Adipose tissue (tissue), 3 donors: ENCODE results near the gene RFX2. TPM values are rescaled to one million over a fixed set of nuclear protein-coding genes. Genes with fewer than 3 reads are reported as not detected.
"Not testable (repeated sequence)": the region's sequence is repeated elsewhere in the genome, so short reads cannot be mapped to it uniquely, and the experiment has no call there.

ENCODE experiments used
- H3K27ac ChIP-seq: one replicate; pipeline ENCODE4 v1.5.1; 2013; ENCODE audit warnings: low read depth, low read length
- WGBS, 3 donors: extraction: QIAGEN DNeasy Blood & Tissue Kit; methylation state at CpG; one replicate each; pipeline ENCODE4 v1.1.7; 2013; 5-methylcytosine and 5-hydroxymethylcytosine counted together
- polyA plus RNA-seq, 3 donors: library from polyadenylated mRNA; stranded (reverse); fragments of 200-250 nt; gene quantifications; one replicate each; pipeline ENCODE4 v1.2.3, GENCODE V29; 2013
- donor health status: healthy with polysubstance abuse.
- donor health status: Bipolar disorder and iron deficiency.
- donor health status: healthy.

RFX2 gene
- polyA plus RNA-seq, 3 donors: 1.6 to 21.5 (median 3.7) TPM

DNA sequence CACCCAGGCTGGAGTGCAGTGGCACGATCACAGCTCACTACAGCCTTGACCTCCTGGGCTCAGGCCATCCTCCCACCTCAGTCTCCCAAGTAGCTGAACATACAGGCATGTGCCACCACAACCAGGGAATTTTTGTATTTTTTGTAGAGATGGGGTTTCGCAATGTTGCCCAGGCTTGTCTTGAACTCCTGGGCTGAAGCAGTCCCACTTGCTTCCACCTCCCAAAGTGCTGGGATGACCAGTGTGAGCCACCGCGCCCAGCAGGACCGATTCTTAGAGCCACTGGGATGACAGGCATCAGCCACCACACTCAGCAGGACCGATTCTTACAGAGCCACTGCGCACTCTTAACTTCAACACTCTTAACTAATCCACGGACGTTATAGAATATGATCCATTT lies 77.5 kb downstream of the RFX2 start:
- H3K27ac ChIP-seq: no peak overlapping the region
- 90 to 96% (median 96%) methylated on average over 9 of the region's 9 CpGs for WGBS, 3 donors

DNA sequence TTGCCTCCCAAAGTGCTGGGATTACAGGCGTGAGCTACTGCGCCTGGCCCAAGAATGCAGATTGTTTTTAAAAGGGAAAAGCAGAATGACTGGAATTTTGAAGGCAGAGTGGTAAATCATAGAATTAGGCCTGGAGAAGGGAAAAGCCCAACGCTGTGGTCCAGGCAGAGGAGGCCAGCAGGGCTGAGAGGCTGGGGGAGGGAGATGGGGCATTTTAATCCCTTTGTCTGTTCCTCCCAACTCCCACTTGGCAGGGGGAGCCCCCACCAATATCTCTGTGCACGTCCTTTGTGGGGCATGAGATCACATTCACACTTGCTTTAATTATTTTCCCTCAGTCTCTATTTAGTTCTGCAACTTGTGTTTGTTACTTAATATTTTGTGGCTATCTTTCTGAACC lies 77.9 kb downstream of the RFX2 start:
- no peak overlapping the region for H3K27ac ChIP-seq
- 80 to 92% (median 86%) methylated on average over 4 of the region's 4 CpGs for WGBS, 3 donors

DNA sequence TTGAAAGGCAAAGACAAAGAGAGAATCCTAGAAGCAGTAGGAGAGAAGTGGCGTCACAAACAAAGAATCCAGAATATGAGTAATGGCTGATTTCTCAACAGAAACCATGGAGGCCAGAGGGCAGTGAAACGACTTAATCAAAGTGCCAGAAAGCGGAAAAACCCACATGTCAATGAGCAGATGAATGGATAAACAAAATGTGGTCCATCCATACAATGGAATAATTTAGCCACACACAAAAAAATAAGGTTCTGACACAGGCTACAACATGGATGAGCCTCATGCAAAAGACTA lies 80.1 kb downstream of the RFX2 start:
- whole genome bisulfite sequencing, 3 donors: 71 to 82% (median 72%) methylated on average over 3 of the region's 3 CpGs
- no peak overlapping the region for H3K27ac ChIP-seq

DNA sequence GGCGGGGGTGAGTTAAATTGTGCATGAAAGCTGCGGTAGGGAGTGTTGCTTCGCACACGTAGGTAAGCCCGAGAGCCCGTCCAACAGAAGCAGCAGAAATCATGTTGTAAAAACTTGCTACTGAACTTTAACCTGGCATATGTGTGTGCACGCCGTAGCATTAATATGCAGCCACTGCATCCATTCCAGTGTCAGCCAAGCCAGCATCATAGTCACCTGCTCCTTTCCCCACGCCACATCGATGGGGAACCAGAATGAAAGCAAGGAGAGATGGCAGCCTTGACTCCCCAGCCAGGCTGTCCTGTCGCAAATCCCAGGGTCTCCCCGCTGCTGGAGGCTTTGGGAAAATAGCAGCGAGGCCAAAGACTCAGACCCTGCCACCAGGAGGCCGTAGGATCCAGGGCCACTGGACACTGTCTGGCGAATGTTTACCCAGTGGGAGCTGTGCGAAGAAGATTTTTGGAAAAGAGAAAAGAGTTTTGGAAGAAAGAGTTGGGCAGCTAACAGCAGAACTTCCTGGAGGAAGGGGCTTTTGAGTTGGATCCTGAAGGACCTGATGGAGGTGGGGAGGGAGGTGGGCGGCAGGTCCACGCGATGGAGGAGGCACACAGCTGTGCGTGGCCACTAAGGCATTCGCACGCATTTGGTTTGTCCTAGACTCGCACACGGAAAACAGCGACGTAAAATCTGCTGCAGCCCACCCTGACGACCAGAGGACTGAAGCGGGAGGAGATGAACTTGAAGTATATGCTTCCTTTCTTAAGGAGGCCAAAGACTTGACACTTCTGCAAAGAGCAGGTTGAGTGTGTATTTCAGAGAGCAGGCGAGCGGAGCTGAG lies 83.7 kb downstream of the RFX2 start:
- 71 to 96% (median 96%) methylated on average over 30 of the region's 30 CpGs for WGBS, 3 donors

DNA sequence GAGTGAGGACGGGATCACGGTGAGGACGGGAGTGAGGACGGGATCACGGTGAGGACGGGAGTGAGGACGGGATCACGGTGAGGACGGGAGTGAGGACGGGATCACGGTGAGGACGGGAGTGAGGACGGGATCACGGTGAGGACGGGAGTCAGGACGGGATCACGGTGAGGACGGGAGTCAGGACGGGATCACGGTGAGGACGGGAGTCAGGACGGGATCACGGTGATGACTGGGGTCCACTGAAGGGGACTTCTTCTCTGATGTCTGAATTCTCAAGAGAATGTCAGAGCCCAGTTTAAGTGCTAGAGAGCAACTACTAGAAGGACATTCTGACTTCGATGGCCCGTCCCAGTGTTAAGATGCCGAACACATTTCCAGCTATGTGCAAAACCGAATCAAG lies 85.5 kb downstream of the RFX2 start:
- 95 to 98% (median 96%) methylated on average over 22 to 25 of the region's 27 CpGs for WGBS, 3 donors
- not testable (repeated sequence) for H3K27ac ChIP-seq

More for the DNA sequence above, 83.7 kb downstream of the RFX2 start:
- H3K27ac ChIP-seq: no peak overlapping the region

DNA sequence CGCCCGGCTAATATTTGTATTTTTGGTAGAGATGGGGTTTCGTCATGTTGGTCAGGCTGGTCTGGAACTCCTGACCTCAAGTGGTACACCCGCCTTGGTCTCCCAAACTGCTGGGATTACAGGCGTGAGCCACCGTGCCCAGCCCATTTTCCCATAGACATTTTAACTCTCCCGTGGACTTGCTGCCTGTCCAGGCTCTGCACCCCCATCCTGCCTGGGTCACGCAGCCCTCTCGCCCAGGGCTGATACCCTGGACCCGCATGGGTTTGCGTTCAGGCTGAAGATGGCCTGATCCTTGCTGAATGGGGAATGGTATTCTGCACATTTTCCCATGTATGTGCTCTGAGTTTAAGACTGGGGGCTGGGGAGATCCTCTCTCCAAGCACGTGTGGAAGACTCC lies 86.4 kb downstream of the RFX2 start:
- no peak overlapping the region for H3K27ac ChIP-seq

DNA sequence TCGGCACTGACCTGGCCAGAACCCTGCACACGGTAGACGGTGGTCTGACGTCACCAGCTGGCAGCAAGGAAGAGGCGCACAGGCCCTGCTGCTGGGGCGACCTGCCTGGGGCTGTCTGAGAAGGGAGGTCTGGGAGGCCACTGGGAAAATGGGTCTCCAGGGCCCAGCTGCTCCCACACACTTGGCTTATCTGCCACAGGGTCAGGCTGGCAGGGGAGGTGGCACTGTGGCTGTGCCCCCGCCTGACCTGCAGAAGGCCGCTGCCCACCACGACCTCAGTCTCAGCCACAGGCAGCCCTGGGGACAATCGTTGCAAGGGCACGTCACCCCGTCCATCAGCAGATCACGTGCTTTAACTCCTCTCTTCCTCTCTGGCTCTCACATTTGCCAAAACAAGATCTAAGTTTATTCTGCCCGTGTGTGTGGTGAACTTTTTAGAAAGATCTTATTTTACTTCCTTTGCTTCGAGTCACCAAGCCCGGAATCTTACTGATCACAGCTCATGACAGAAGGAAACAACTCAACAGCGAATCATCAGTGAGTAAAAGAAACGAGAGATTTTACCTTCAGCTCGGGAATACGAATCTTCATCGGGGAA lies 87.1 kb downstream of the RFX2 start:
- H3K27ac ChIP-seq: no peak overlapping the region
- WGBS, 3 donors: 72 to 77% (median 77%) methylated on average over 21 of the region's 21 CpGs

More for the DNA sequence above, 86.4 kb downstream of the RFX2 start:
- 88 to 96% (median 90%) methylated on average over 12 of the region's 12 CpGs for WGBS, 3 donors

DNA sequence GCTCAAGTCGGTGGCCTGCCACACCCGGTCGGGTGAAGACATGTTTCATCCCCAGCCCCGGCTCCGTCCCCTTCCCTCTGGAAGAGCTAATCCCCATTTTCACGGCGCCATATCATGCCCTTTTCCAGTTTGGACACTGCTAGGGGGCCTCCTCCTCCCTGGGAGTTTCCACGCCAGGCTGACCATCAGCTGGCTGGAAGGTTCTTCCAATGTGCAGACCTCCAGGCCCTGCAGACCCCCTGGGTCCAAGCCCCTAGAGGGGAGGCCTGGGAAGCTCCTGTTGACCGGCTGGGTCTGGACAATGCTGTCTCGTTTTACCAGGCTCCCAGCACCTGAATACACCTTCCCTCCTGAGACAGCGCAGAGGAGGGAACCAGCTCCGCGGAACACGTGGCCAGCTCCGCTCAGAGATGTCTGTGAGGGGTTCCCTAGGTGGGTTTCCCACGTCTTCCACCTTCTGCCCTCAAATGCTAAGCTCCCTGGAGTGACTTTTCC lies 87.7 kb downstream of the RFX2 start:
- no peak overlapping the region for H3K27ac ChIP-seq
- WGBS, 3 donors: 68 to 72% (median 71%) methylated on average over 16 of the region's 16 CpGs

DNA sequence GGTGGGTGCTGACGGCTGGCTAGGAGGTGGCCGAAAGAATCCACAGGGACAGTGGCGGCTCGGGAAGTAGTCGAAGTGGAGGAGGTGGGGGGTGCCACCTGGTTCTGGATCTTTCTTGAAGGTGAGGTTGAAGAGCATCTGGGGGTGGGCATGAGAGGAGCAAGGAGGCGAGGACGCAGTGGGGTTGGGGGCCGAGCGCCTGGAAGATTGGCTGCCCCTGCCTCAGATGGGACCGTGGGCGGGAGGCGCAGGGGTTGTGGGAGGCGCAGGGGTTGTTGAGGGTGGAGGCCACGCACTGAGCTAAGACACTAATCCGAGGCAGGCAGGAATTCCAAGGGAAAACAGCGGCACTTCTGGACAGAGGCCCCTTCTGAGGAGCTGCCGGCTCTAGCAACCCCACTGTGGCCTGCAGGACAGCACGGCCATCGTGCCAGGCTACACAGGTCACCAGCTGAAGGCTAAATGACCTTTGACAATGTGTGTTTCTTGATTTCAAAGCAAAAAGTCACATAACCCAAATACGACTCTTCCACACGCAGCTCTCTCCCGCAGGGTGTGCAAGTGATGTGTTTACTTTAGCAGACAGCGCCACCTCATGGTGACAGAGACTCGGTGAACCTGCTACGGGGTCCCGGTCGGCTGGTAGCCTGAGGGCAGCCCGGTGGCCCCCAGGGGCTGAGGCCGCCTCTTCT lies 88.3 kb downstream of the RFX2 start:
- 44 to 57% (median 53%) methylated on average over 27 to 29 of the region's 29 CpGs for WGBS, 3 donors
- H3K27ac ChIP-seq: no peak overlapping the region

DNA sequence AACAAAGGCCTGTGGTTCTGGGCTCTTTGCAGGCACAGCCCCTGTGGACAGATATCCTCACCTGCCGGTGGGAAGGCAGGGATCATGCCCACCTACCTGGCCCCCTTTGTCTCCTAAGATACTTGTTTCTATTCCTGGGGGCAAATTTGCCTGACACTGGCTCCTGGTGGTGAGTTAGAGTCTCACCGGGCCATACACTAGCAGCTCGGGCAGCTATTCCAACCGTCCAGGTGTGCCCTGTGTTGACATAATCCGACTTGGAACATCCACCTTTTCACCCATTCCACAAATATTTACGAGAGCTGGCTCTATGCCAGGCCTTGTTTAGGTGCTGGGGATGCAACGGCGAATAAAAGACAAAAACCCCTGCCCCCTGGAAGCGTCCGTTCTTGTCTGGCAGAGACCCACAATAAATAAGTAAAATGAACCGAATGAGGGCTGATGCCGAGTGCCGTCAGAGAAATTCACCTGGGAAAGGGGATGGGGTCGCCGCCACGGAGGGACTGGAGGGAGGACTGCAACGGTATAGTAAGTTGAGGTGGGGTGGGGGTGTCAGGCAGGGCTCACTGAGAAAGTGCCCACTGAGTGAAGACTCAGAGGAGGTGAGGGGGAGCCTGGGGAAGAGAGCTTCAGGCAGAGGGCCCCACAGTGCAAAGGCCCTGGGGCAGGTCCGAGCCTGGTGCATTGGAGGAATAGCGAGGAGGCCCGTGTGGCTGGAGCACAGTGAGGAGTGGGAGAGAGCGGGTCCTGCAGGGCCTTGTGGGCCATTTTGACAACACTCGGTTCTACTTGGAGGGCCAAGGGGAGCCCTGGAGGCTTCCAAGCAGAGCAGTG lies 89.1 kb downstream of the RFX2 start:
- 55 to 91% (median 88%) methylated on average over 22 of the region's 22 CpGs for WGBS, 3 donors
- no peak overlapping the region for H3K27ac ChIP-seq

DNA sequence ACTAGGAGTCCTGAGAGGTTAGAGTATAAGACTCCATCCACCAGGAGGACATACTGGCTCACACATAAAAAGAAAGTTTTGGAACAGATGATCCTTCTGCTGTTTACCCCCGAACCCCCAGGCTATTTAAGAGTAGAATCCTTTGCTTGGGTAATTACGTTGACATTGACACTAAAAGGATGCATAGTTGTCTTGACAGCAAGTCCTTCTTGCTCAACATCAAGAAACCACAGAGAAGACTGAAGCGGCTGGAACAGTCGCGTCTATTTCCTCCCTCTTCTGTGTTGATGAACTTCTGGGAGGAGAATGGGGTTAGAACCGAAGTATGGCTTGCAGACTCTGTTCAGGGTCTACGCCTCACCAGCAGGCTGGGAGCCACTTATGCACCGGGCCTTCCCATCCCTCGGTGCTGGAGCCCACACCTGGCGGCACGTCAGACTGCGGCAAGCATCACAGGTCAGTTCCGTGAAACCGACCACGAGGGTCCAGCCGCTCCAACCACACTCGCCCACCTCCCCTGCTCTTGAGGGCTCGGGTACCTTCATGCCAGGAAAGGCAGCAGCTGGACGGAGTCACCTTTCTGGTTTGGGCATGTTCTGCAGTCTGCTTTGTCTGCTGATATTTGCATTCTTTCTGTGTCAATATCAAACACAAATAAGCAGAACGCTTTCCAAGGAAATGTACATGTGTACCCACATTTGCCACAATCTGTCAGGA lies 90.0 kb downstream of the RFX2 start:
- WGBS, 3 donors: 49 to 78% (median 75%) methylated on average over 20 of the region's 20 CpGs
- H3K27ac ChIP-seq: no peak overlapping the region

DNA sequence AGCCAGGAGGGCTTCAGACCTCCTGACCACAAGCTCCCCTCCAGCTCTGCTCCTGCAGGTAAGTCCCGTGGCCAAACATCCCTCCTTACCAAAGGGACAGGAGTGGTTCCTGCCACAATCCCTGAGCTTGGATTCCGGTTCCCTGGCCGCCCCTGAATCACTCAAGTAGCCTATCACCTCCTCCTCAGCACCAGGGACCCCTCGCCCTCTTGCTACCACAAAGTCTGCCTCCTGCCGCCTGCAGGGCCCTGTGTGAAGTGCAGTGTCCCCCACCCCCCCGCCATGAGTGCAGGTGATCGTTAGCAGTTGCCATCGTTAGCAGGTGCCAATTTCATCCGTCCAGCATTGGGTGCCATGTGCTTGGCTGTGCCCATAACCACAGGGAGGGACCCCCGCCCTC lies 91.5 kb downstream of the RFX2 start:
- no peak overlapping the region for H3K27ac ChIP-seq
- WGBS, 3 donors: 84 to 89% (median 88%) methylated on average over 9 to 10 of the region's 10 CpGs

DNA sequence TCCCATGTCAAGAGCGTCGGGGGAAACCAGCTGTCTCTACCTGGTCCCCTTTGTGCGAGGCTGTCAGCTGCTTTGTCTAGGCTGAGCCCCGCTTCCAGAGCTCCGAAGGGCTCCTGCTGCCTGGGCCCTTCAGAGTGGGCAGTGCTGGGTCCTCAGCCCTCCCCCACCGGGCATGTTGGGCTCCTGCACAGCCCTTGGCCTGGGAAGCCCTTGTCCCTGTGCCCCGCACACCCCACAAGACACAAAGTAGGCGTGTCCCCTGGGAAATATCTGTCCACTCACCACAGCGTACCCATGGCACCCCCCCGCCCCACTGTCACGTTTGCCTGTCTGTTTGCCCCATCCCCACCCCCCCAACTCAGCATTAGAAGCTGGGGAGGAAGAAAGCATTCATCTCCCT lies 92.7 kb downstream of the RFX2 start:
- 89 to 93% (median 92%) methylated on average over 11 of the region's 11 CpGs for WGBS, 3 donors

DNA sequence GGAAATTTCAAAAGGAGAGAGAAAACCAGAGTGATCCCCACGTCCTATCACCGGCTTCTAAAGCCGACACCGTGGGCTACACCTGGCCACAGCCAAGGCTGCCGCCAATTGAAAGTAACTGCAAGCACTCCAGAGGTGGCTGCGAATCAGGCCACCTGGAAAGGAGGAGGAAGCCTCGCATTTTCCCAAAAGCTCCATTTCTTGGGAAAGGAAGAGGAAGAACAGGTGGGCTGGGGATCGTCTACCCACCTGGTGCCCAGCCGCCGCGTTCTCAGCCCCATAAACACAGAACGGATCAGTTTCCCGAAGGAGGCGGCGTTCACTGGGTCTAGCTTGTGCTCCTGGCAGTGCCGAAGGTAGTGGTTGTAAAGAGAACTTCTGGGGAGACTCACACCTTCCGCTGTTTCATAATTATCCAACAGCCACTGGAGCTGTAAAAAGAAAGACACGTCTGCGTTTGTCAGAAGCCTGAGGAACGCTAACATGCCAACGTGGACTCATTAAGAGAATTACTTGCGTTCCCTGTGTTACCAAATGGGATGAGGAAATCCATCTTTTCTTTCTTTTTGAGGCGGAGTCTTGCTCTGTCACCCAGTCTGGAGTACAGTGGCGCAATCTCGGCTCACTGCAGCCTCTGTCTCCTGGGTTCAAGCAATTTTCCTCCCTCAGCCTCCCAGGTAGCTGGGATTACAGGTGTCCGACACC lies 94.3 kb downstream of the RFX2 start:
- no peak overlapping the region for H3K27ac ChIP-seq
- 88 to 92% (median 92%) methylated on average over 25 to 26 of the region's 26 CpGs for WGBS, 3 donors

More for the DNA sequence above, 92.7 kb downstream of the RFX2 start:
- no peak overlapping the region for H3K27ac ChIP-seq

DNA sequence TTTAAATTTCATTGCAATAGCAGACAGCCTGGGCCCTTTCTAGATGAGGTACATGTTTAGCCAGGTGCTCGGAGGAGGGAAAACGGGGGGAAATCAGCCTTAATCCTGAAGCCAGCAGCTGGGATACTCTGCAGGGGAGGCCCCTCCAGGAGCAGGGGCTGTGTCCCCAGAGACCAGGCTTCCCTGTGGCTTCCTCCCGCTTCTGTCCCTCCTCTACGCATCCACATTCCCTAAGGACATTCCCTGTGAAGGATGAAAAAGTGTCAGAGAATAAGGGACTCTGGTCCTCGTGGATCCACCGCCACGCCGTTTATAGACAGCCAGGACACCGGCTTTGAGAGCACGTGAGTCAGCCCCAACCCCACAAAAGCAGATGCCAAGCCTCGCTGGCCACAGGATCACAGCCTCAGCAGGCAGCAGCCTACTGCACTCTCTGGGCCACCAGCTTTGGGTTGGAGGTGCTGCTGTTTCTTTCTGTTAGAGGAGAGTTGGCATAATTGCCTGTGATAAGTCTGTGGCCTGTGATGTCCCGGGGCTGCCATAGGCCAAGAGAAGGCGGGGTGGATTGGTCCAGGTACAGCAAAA lies 95.7 kb downstream of the RFX2 start:
- WGBS, 3 donors: 85 to 93% (median 89%) methylated on average over 13 of the region's 13 CpGs
- no peak overlapping the region for H3K27ac ChIP-seq

DNA sequence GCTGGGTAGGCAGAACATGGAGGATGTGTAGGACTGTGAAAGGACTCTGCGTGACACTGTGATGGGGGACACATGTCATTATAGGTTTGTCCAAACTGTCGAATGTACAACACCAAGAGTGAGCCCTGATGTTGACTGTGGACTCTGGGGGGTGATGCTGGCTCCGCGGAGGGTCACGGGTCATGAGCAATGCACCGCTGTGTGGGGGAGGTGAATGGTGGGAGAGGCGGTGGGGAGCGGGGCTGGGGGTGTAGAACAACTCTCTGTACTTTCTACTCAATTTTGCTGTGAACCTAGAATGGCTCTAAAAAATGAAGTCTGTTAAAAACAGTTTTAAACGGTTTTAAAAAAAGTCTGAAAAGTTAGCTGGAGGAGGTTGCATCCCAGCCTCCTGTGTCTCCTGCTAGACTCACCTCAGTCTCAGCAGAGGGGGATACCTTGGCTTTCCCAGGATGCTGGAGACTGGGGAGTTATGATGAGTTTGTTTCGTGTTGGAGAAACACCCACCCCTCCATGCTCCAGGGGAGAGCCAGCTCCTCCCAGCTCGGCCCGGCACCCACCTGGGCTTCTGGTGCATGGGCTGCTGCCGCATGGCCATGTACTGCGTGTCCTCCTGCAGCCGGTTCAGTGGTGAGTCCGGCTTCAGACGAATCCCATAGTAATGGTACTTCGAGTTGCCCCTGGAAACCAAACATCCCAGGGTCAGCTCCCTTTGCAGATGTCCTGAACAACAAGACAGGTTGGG lies 97.7 kb downstream of the RFX2 start:
- 84 to 93% (median 89%) methylated on average over 18 of the region's 18 CpGs for WGBS, 3 donors
- no peak overlapping the region for H3K27ac ChIP-seq
